Right atrium auricular region (tissue), 2 donors: ENCODE results near the gene MTF2. TPM values are rescaled to one million over a fixed set of nuclear protein-coding genes. Genes with fewer than 3 reads are reported as not detected.

Experiments used
- DNase-seq: peaks from one replicate; pipeline ENCODE4 v3.0.0-alpha.2; 2019; ENCODE audit warnings: low spot score
- H3K27ac ChIP-seq, 2 donors: fragments of 200-600 bp; sonication (generic); 1 replicate in 1 of 2; 2 replicates in 1 of 2; pipeline ENCODE4 v1.5.1; 2016 to 2019
- H3K27me3 ChIP-seq, 2 donors: fragments of 200-600 bp; sonication (generic); one replicate each; pipeline versions ENCODE4 v1.5.1 to v1.6.0; 2017 to 2019
- H3K36me3 ChIP-seq: fragments of 200-600 bp; sonication (generic); one replicate; pipeline ENCODE4 v1.5.1; 2016
- H3K4me1 ChIP-seq, 2 donors: fragments of 200-600 bp; sonication (generic); one replicate each; pipeline versions ENCODE4 v1.5.1 to v1.6.0; 2017 to 2019
- H3K4me3 ChIP-seq, 2 donors: fragments of 200-600 bp; sonication (generic); 1 replicate in 1 of 2; 2 replicates in 1 of 2; pipeline ENCODE4 v1.5.1; 2017 to 2019; ENCODE audit warnings: mild to moderate bottlenecking in 1 of 2, moderate library complexity in 1 of 2
- H3K9me3 ChIP-seq, 2 donors: fragments of 200-600 bp; sonication (generic); one replicate each; pipeline ENCODE4 v1.5.1; 2019
- CTCF ChIP-seq, 2 donors: fragments of 200-600 bp; sonication (generic); IDR thresholded peaks; one replicate each; pipeline ENCODE4 v1.5.1; 2019; ENCODE audit warnings: antibody characterized with exemption in 2 of 2
- total RNA-seq, 2 donors: library from RNA; depleted of rRNA; stranded (reverse); fragments of >200 nt; gene quantifications; one replicate each; pipeline ENCODE4 v1.1.0, GENCODE V29; 2016

MTF2 gene
- total RNA-seq, 2 donors from 2014 or later, result 6.2 to 6.3 TPM

- Histone ChIP-seq H3K4me3 (no peak overlapping the region), H3K9me3 (no peaks in the 10 kb centered on the region), H3K4me1 (no peaks in the 10 kb centered on the region), H3K27ac (no peak overlapping the region), H3K27me3 (no peaks in the 10 kb centered on the region), H3K36me3 (peaks cover 19% of the 10 kb centered on the region)
- no peak for TF ChIP-seq CTCF (IDR thresholded peaks at IDR 0.05)
- no peak for DNase-seq
Measured at GRCh38 chr1:93140106-93140505, 61.0 kb downstream of the MTF2 start.

- no peaks in the 10 kb centered on the region for H3K9me3 ChIP-seq
- no peaks in the 10 kb centered on the region for H3K27me3 ChIP-seq
- no peak for DNase-seq
- TF ChIP-seq CTCF (IDR thresholded peaks at IDR 0.05), result no peak
- H3K4me1 ChIP-seq, result no peaks in the 10 kb centered on the region
- peaks cover 2% of the 10 kb centered on the region for H3K36me3 ChIP-seq
- no peak overlapping the region for H3K27ac ChIP-seq
- no peak overlapping the region for H3K4me3 ChIP-seq
Measured at GRCh38 chr1:93142161-93142560, 63.1 kb downstream of the MTF2 start.

- Histone ChIP-seq H3K27ac (no peak overlapping the region), H3K9me3 (no peaks in the 10 kb centered on the region), H3K4me1 (no peaks in the 10 kb centered on the region), H3K27me3 (no peaks in the 10 kb centered on the region), H3K36me3 (no peaks in the 10 kb centered on the region), H3K4me3 (no peak overlapping the region)
- DNase-seq, result no peak
- TF ChIP-seq CTCF (IDR thresholded peaks at IDR 0.05), result no peak
Measured at GRCh38 chr1:93143136-93143535, 64.1 kb downstream of the MTF2 start.

GRCh38 chr1:93143769-93144168 lies 64.7 kb downstream of the MTF2 start:
- Histone ChIP-seq H3K4me3 (no peak overlapping the region), H3K4me1 (no peaks in the 10 kb centered on the region), H3K9me3 (no peaks in the 10 kb centered on the region), H3K27me3 (no peaks in the 10 kb centered on the region), H3K27ac (no peak overlapping the region), H3K36me3 (peaks cover 6% of the 10 kb centered on the region)
- TF ChIP-seq CTCF (IDR thresholded peaks at IDR 0.05), result no peak
- no peak for DNase-seq

- no peak for DNase-seq
- H3K27ac ChIP-seq, result no peak overlapping the region
- peaks cover 34% of the 10 kb centered on the region for H3K36me3 ChIP-seq
- no peaks in the 10 kb centered on the region for H3K27me3 ChIP-seq
- no peaks in the 10 kb centered on the region for H3K9me3 ChIP-seq
- TF ChIP-seq CTCF (IDR thresholded peaks at IDR 0.05), result no peak
- no peaks in the 10 kb centered on the region for H3K4me1 ChIP-seq
- no peak overlapping the region for H3K4me3 ChIP-seq
Measured at GRCh38 chr1:93148001-93148400, 68.9 kb downstream of the MTF2 start.

- Histone ChIP-seq H3K27me3 (no peaks in the 10 kb centered on the region), H3K4me1 (peaks cover 0 to 4% of the 10 kb centered on the region in 2 donors), H3K36me3 (peaks cover 47% of the 10 kb centered on the region), H3K27ac (no peak overlapping the region), H3K9me3 (no peaks in the 10 kb centered on the region), H3K4me3 (no peak overlapping the region)
- no peak for DNase-seq
- TF ChIP-seq CTCF (IDR thresholded peaks at IDR 0.05), result no peak
Measured at GRCh38 chr1:93150729-93151128, 71.6 kb downstream of the MTF2 start.
